Pancreas (tissue), 10 donors: ENCODE data around the gene RBM44. TPM values are rescaled to one million over a fixed set of nuclear protein-coding genes. Genes with fewer than 3 reads are reported as not detected.

Experiments
- ATAC-seq, 4 donors: fragments of 200-7000 bp; cut with Tn5 transposase; one replicate each; pipeline versions ENCODE4 v1.8.0 to v1.9.1; 2020; ENCODE audit warnings: mild to moderate bottlenecking in 4 of 4, moderate library complexity in 4 of 4
- DNase-seq, 6 donors: peaks; one replicate each; pipeline ENCODE4 v3.0.0-alpha.2; 2020
- FAIRE-seq: peaks from 2 replicates; lab custom pipeline; 2012; peaks lifted over from hg19 to GRCh38; lab: Jason Lieb, UNC
- H3K27ac ChIP-seq, 4 donors: fragments of 200-600 bp; sonication (generic); 1 replicate in 3 of 4; 2 replicates in 1 of 4; pipeline versions ENCODE4 v1.5.0 to v1.8.0; 2020
- H3K27me3 ChIP-seq, 4 donors: fragments of 200-600 bp; one replicate each; pipeline ENCODE4 v1.8.0; 2021
- H3K36me3 ChIP-seq, 3 donors: fragments of 200-600 bp; sonication (generic) in 1 of 3; one replicate each; pipeline versions ENCODE4 v1.5.0 to v1.8.0; 2020 to 2021
- H3K4me1 ChIP-seq, 3 donors: fragments of 200-600 bp; one replicate each; pipeline ENCODE4 v1.8.0; 2021
- H3K4me3 ChIP-seq, 4 donors: fragments of 200-600 bp; sonication (generic) in 2 of 4; one replicate each; pipeline versions ENCODE4 v1.5.0 to v1.8.0; 2020 to 2021
- H3K9me3 ChIP-seq, 4 donors: fragments of 200-600 bp; one replicate each; pipeline ENCODE4 v1.8.0; 2021
- CTCF ChIP-seq, 4 donors: fragments of 200-600 bp; sonication (generic) in 3 of 4; IDR thresholded peaks; one replicate each; pipeline versions ENCODE4 v1.5.0 to v1.8.0; 2021; ENCODE audit warnings: antibody characterized with exemption in 4 of 4
- WGBS, 2 donors: extraction: QIAGEN DNeasy Blood & Tissue Kit; methylation state at CpG; one replicate each; pipeline ENCODE4 v1.1.7; 2013; 5-methylcytosine and 5-hydroxymethylcytosine counted together
- intact Hi-C, 3 donors: fragments of 100-400 bp; cut with DNase I; formaldehyde crosslinking; loops; one replicate each; pipeline versions ENCODE4 v1.11.1 to v1.14.2; 2022
- polyA plus RNA-seq, 2 donors: library from polyadenylated mRNA; stranded (reverse); fragments of 200-250 nt; gene quantifications; one replicate each; pipeline ENCODE4 v1.2.3, GENCODE V29; 2013
- total RNA-seq, 6 donors: library from RNA; stranded (reverse); fragmentation: NEBNext Ultra II Directional in 4 of 6; extraction: Animal tissue kit (Norgen Biotek cat#: 25700) in 4 of 6; gene quantifications; one replicate each; pipeline versions ENCODE4 v1.2.1 to v1.2.4, GENCODE V29; 2021 to 2023
- donor health status: healthy with polysubstance abuse.
- donor health status: DM: no; HTN: no; CAD: no; lungs with moderate emphysema.
- donor health status: DM: no; HTN: no; CAD: no.
- donor health status: control.
- donor health status: control.
- donor health status: Bipolar disorder and iron deficiency.
- donor health status: DM: yes; HTN: yes; CAD: no.
- donor health status: DM: no; HTN: no; CAD: no.
- donor health status: DM: no; HTN: no; CAD: no.
- donor health status: DM: yes; HTN: yes; CAD: no.

The RBM44 gene
- total and polyA plus RNA-seq, 8 donors, result 0.09 to 0.47 (median 0.32) TPM

GRCh38 chr2:237858294-237859081 lies 59.9 kb downstream of the RBM44 start:
- intact Hi-C loops, result loop anchor here in 1 of 3 donors (5.0 kb wide), 1 partner anchor 399 kb away; no protein-coding TSS in a partner anchor
- Histone ChIP-seq H3K4me1 (peaks cover 17 to 27% (median 24%) of the 10 kb centered on the region in 3 donors), H3K27me3 (no peaks in the 10 kb centered on the region), H3K36me3 (no peaks in the 10 kb centered on the region), H3K4me3 (peak overlapping the region in 3 of 4 donors; percentile 60 to 73 (median 69)), H3K27ac (peak overlapping the region; percentile 89 to 94 (median 92)), H3K9me3 (no peaks in the 10 kb centered on the region)
- FAIRE-seq (no peak), ATAC-seq (peak; percentile 55 to 82 (median 77)), DNase-seq (peak; percentile 69 to 84 (median 80))
- TF ChIP-seq CTCF (IDR thresholded peaks at IDR 0.05), result peak; percentile 41 to 66 (median 55)
- 24 to 30% methylated on average over 14 of the region's 14 CpGs for WGBS, 2 donors

- no peak for FAIRE-seq
- DNase-seq, result peak in 3 of 6 donors; percentile 52 to 69 (median 64)
- Histone ChIP-seq H3K36me3 (no peaks in the 10 kb centered on the region), H3K4me3 (peak overlapping the region in 3 of 4 donors; percentile 60 to 73 (median 69)), H3K4me1 (peaks cover 23 to 32% (median 30%) of the 10 kb centered on the region in 3 donors), H3K27me3 (no peaks in the 10 kb centered on the region), H3K27ac (peak overlapping the region; percentile 89 to 94 (median 92)), H3K9me3 (no peaks in the 10 kb centered on the region)
- no peak for TF ChIP-seq CTCF (IDR thresholded peaks at IDR 0.05)
- intact Hi-C loops, result loop anchor here in 1 of 3 donors (5.0 kb wide), 1 partner anchor 398 kb away; no protein-coding TSS in a partner anchor
- 10 to 13% methylated on average over 15 of the region's 15 CpGs for WGBS, 2 donors
- peak in 3 of 4 donors; percentile 2 to 21 (median 2) for ATAC-seq
These were observed 60.5 kb downstream of the RBM44 start for GRCh38 chr2:237859082-237859433.

- intact Hi-C loops, result loop anchor here in 1 of 3 donors (5.0 kb wide), 1 partner anchor 398 kb away; no protein-coding TSS in a partner anchor
- no peaks in the 10 kb centered on the region for H3K36me3 ChIP-seq
These were observed 61.1 kb downstream of the RBM44 start, which contains the start of gene RAMP1 for GRCh38 chr2:237859533-237860272. Gene RAMP1, plus strand, starts transcription at chr2:237859623. Its CDS starts 53 bp downstream, at chr2:237859676.

More at GRCh38 chr2:237859533-237860272, 61.1 kb downstream of the RBM44 start, which contains the start of gene RAMP1:
- Histone ChIP-seq H3K27ac (peak within 1 kb of the TSS; percentile 89 to 94 (median 92)), H3K9me3 (no peaks in the 10 kb centered on the region), H3K4me1 (peaks cover 28 to 38% (median 36%) of the 10 kb centered on the region in 3 donors), H3K27me3 (no peaks in the 10 kb centered on the region), H3K4me3 (peak within 1 kb of the TSS; percentile 58 to 73 (median 64))
- peak; percentile 20 to 51 (median 30) for ATAC-seq
- 1 to 2% methylated on average over 53 to 79 of the region's 79 CpGs for WGBS, 2 donors
- DNase-seq, result peak in 5 of 6 donors; percentile 44 to 87 (median 66)
- no peak for TF ChIP-seq CTCF (IDR thresholded peaks at IDR 0.05)
- no peak for FAIRE-seq
